ENCODE data around the gene CLDN20.
"Not testable (repeated sequence)": the region's sequence is repeated elsewhere in the genome, so short reads cannot be mapped to it uniquely, and the experiment has no call there.

The CLDN20 gene

DNA sequence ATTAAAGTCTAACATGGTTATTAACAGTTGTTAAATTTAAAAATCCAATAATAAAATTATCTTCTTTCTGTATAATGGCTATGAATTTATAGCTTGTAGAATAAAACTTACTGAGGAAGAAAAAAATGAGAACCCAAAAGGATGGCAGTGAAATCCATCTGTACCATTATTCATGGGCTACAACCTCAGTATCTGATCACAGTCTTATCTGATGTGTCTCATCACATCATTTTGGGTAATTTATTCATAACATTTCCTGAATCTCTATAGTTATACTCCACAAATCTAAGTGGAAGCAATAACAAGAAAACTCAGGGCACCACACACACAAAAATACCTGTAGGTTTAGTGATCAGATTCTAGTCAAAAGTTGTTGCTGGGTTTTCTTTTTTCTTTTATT lies 7.3 kb downstream of the CLDN20 start:
- DNase-seq, result no peak

GRCh38 chr6:155272353-155273232 lies 8.8 kb downstream of the CLDN20 start:
- no peak for DNase-seq

GRCh38 chr6:155273431-155273830 lies 9.6 kb downstream of the CLDN20 start:
- DNase-seq, result no peak

DNA sequence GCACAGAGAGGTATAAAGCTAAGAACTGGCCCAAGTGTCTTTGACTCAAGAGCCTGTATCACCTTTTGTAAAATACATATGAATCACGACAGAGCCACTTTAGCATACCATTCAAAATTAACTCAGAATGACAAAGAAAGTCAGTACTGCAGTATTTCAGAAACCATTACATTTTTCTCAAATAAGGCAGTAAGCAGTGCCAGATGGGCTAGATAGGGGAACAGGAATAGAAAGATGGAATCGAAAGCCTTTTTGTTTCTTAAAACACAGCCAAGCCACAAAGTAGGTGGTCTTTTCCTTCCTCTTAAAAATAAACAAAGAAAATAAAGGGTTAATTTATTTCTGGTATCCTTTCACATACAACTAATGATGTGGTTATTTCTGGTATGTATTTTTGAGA lies 10.3 kb downstream of the CLDN20 start:
- DNase-seq, result no peak

DNA sequence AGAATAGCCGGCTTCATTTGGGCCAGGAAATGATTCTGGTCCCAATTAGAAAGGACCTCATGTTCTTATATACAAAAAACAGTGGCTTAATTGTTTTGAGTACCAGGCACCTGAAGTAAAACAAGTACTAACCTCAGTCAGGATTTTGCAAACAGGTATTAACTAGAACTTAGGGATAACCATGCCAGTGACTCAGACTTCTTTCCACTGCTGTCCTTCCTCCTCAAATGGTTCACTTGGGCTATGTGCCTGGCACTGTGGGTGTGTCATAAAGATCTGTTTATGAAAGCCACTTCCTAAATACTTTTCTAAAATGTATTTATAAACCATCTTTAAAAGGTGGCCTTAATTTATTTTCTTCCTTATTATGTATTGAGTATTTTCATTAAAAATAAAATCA lies 10.7 kb downstream of the CLDN20 start:
- no peak for DNase-seq

DNA sequence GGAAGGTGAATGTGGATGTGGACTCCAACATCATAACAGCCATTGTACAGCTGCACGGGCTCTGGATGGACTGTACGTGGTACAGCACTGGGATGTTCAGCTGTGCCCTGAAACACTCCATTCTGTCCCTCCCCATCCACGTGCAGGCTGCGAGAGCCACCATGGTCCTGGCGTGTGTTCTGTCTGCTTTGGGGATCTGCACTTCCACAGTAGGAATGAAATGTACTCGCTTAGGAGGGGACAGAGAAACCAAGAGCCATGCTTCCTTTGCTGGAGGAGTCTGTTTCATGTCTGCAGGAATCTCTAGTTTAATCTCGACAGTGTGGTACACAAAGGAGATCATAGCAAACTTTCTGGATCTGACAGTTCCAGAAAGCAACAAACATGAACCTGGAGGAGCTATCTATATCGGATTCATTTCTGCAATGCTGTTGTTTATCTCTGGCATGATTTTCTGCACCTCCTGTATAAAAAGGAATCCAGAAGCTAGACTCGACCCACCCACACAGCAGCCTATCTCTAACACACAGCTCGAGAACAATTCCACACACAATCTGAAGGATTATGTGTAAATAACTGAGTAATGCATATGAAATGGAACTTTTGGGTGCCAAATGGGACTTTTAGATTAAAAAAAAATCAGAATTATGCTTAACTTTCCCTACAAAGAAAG lies 12.1 kb downstream of the CLDN20 start:
- DNase-seq, result no peak

- DNase-seq, result no peak
These were observed 12.8 kb downstream of the CLDN20 start for GRCh38 chr6:155276638-155277037.

DNA sequence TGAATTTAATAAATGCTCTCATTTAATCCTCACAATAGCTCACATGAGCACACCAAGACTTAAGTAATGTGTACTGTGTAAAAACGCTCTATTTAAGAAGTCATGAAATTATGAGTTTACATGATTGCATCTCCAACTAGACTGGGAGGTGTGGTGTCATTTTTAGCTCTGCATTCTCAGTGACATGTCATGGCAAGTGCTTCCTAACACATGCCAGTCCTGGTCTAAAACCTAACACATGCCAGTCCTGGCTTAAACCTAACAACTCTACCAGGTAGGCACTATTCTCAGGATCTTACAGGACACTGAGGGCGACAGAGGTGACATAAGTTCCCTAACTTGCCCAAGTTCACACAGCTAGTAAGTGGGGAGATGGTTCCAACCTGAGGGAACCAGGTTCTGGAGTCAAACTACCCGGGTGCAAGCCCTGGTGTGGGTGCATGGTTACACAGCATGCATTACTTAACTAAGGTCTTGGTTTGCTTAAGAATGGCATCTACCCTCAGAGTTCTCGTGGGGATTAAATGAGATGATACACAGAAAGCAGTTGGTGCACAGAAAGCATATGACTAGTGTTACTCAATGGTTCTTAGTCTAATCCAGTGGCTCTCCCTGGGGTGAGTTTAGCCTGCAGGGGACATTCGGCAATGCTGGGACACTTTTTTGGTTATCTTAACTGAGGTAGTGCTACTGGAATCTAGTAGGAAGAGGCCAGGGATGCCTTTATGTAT lies 14.7 kb downstream of the CLDN20 start:
- no peak for DNase-seq

DNA sequence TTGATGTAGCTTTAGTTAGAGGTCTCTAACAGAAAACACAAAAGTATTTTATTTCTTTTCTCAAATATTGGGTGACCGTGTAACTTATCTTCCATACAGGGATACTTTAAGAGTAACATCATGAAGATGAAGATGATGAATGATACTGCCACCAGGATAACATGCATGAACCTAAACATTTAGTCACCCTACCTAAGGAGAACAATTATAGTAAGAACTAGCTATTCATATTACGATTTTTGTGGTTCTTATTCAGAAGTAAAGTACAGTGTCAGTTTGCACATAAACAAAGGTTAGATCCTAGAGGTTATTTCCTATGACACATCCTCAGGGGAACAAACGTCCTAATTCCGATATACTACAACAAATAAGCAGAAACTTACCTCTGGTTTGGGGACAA lies 21.0 kb downstream of the CLDN20 start:
- DNase-seq, result no peak

DNA sequence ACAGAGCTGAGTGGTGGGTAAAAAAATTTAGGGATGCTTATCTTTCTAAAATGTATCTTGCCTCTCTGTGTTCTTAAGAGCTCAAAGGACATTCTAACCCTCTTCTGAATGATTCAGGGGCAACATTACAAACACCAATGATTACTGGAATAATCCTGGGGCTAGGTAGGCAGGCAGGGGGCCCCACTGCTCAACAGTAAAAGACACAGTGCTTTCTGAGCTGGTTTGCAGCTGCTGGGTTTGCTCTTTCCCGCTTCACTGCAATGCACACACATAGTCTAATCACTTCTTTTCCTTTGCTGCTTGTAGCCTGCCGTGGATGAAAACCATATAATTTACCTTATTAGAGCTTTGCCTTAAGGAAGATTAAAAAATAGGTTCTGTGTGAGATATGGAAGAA lies 23.9 kb downstream of the CLDN20 start:
- no peak for DNase-seq

DNA sequence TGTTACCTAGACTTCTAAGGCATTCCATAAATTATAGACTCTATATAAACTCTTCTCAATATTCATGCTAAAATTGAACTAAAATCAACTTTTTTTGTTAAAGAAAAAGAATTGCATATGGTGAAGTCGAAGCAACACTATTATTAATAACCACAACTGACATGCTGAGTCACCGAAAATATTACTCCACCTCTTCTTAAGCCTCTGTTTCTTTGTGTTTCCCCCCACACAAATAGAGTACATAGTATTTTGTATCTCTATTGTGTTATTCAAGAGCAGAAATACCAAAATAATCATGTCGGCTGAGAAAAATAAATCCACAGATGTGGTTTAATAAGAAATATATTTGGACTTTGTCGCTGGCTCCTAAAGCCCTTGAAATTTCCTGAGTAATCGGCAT lies 26.7 kb downstream of the CLDN20 start:
- no peak for DNase-seq

DNA sequence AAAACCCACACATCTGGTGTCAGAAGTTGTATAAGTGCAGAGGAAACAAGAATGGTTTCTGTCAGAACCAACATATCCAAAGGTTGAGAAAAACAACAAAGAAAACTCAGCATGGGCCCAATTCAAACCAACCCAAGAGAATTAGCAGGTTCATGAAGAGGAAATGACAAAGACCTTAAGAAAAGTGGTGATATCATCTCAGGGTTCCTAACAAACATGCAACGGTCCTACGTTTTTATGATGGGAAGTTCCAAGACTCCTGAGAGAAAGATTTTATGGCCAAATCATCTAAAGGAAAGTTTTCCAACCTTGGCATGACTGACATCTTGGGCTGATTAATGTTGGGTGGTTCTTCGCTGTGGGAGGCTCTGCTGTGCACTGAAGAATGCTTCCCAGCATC lies 27.5 kb downstream of the CLDN20 start:
- no peak for DNase-seq

DNA sequence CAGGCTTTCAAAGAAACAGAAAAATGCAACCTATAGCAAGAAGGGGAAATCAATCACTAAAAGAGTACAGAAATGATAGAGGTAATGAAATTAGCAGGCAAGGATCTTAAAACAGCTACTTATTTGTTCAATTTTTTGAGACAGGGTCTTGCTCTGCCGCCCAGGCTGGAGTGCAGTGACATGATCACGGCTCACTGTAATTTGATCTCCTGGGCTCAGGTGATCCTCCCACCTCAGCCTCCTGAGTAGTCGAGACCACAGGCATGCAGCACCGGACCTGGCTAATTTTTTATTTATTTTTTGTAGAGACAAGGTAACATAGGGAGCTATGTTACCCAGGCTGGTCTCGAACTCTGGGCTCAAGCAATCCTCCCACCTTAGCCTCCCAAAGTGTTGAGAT lies 28.9 kb downstream of the CLDN20 start:
- DNase-seq, result no peak

DNA sequence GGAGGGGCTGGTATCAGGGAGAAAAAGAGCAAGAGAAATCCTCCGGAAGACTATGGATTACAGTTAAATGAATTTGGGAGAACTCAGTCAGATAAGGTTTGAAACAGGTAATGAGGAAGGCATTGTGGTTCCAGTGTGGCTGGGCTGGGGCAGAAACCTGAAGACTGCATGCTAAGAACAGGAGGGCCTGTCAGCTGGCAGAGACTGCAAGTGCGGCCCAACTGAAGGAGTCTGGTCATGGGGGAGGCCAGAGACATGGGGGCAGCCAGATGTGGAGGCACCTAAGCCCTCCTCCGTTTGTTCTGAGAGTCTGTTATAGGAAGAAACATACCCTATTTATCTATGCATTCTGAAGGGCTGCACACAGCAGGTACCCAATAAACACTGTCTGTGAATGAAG lies 33.9 kb downstream of the CLDN20 start:
- DNase-seq, result no peak

DNA sequence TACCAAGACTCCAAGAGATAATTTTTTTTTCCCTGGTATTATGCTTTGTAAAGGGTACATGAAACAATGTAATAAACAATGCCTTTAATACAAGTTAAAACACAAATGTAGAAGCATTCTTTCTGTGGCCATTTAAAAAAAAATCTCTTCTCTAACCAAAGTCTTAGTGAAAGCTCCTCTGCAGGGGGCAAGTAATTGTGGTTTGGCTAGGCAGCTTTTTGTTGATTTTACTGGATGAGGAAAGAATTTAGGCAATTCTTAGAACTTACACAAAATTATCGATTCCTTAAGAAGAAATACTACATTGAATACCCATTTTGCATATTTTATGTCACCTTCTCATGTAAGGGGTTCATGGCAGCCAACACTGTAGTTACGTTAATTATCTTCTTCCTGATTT lies 38.1 kb downstream of the CLDN20 start:
- DNase-seq, result no peak

DNA sequence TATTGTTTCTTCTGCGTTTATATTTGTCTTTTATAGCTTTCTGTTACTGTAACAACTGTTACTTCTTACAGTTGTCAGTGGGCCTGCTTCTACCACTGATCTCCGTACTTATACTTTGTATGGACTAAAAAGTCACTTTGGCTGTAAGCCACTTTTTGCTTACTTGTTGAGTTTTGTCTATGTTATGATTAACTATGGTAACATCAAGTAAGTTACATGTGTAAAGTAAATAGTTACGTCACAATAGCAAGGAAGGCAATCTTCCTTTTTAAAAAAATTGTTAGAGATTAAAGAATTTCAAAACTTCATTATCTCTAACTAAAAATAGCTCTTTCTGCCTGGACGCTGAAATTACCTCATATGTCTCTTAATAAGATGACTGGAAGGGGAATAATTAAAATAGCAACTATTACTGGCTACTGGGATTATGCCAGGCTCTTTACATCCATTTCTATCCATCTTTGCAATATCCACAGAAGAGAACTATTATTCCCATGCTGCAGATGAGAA lies 39.6 kb downstream of the CLDN20 start:
- DNase-seq, result no peak

GRCh38 chr6:155306958-155307357 lies 43.1 kb downstream of the CLDN20 start:
- DNase-seq, result no peak

DNA sequence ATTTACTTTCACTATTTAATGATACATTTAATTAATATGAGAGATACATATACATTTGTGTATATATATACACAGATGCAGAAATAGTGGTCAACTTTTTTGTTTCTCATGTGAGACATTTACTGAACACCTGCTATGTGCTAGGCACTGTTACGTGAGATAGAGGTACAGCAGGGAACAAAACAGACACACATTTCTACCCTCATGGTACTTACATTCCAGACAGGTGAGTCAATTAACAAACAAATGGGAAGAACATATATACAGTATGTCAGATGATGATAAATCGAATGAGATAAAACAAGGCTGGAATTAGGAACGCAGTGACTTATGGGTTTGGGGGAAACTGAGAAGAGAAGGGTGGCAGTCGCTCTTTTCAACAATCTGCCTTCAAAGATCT lies 45.3 kb downstream of the CLDN20 start:
- DNase-seq, result no peak

DNA sequence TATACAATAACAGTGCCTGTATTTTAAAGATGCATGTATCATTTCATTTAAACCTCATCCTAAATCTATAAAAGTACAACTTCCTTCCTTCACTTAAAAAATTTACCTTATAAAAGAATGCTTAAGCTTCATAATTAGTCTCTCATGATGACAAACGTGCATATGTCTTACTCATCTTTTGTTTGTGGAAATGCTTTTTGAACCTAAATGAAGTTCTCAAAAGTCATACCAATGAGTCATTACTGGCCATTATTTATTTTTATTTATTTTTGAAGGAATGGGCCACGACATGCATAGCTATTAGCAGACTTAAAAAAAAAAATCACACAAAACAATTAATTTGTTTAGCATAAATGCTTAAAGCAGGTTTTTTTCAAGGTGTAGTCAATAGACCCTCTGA lies 46.8 kb downstream of the CLDN20 start:
- DNase-seq, result no peak

DNA sequence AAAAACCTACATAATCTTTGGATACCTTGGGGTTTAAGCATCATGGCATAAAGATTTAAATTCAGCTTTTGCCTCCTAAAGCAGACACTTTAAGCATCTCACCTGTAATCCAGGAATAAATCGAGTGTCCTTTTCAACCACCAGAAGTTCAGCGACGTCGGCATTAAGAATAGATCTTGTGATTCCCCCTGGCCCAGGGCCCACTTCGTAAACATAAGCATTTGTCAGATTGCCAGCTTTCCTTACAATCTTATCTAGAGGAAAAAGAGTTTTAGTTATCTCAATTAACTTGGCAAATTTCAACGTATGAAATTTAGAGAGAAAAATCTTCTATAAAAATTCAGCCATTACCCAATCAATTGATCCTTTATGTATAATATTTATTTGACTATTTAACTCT lies 47.3 kb downstream of the CLDN20 start:
- peak; percentile 50 for DNase-seq

DNA sequence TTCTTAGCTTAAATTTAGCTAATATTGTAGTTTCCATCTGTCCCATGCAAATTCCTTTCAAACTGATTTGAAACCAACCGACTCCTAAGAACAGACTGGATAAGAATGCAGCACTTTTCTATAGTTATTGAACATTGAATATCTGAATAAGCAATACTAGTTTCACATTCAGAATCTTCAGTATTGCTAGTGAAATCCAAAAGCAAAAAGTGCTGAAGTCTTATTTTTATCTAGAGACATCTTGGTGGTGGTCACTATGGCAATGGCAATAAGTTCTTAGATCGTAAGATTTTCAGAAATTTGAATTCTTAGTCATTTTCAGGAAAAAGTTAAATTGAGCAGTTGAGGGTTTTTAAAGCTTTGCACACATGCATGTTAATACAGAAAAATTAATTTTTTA lies 47.8 kb downstream of the CLDN20 start:
- DNase-seq, result no peak

DNA sequence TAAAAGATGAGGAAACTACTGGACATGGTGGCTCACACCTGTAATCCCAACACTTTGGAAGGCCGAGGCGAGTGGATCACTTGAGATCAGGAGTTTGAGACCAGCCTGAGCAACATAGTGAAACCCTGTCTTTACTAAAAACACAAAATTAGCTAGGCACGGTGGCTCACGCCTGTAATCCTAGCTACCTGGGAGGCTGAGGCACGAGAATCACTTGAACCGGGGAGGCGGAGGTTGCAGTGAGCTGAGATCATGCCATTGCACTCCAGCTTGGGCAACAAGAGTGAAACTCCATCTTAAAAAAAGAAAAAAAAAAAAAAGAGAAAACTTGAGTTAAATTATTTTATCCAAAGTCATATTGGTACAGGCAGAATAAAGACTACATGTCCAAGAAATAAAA lies 49.1 kb downstream of the CLDN20 start:
- DNase-seq, result not testable (repeated sequence)

DNA sequence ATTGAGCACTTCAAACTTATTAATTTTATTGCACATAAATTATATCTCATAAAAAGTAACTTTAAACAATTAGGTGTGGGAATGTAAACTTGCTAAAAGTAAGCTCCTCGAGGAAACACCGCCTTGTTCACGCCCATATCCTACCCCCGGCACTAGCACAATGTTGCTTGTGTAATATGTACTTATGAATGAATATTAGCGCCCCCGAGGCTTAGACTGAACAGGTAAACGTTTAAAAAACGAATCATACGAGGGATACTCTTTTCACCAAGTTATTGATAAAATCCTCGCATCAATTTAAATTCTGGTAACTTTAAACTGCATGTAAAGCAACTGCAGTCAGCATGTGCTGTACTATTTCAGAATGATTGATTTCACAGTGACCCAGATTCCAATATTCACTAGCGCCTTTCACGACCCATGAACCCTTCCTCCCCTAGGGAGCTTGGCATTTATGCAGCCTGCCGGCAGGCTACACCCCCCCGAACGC lies 49.8 kb downstream of the CLDN20 start:
- DNase-seq, result peak; percentile 59

All from hematopoietic multipotent progenitor cell treated with erythropoietin and hydrocortisone succinate and interleukin-3 and kit ligand, for 8 days (in vitro differentiated cells).